GM18519 (cell line): ENCODE data around the gene PTCH1.
A peak's percentile ranks its signal among the peaks of the same experiment; 100 is the strongest.

Experiments used
- ATAC-seq: cut with Tn5 transposase; IDR thresholded peaks from one replicate; pipeline ENCODE4 v1.9.1; 2021; ENCODE audit warnings: mild to moderate bottlenecking, moderate library complexity; ENCODE audit not compliant: unreplicated experiment, low FRiP score

PTCH1 gene

DNA sequence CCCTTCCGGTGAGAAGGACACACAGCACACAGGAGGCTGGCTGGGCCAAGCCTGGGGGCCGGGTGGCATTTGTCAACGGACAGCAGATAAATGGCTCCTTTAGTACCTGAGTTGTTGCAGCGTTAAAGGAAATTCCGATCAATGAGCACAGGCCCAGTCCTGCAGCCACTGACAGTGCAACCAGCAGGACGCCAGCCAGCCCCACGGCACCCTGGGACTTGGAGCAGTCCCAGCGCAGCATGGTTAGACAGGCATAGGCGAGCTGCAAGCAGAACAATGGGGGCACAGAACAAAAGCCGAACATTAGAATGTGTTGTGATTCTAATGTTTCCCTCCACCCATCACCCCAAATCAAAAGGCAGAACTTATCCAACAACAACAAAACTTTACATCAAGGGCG, 39.3 kb downstream of the PTCH1 start:
- no peak for ATAC-seq

DNA sequence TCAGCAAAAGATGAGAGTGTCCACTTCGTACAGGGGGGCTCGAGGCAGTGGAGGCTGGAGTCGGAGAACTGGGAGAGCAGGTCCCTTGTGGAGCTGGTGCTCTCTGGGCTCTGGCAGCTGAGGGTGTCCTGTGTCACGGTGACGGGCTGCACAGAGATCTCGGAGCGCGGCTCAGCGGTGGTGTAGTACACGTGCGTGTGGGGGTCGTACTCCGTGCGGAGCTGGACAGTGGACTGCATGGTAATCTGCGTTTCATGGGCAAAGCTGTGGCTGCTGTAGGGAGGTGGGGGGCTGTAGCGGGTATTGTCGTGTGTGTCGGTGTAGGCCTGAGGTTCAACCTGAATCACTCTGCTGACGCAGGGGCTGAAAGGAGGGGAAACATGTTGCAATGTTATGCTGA, 48.0 kb downstream of the PTCH1 start:
- no peak for ATAC-seq

DNA sequence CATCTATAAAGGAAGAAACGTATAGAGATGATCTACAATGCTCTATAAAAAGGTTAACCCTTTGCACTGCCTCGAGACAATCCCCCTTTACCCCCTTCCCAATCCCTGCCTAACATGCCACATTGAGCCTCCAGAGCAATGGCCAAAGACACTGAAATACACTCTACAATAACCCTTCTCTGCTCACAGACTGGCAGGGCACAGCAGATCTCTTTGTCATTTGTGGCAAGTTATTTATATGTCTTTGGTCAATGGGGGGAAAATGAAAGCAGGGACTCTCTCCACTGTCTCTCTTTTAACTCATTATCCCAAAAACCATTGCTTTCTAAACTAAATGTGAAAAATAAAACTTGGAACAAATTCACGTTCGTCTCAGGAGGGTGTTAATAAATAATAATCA, 51.7 kb downstream of the PTCH1 start:
- no peak for ATAC-seq

DNA sequence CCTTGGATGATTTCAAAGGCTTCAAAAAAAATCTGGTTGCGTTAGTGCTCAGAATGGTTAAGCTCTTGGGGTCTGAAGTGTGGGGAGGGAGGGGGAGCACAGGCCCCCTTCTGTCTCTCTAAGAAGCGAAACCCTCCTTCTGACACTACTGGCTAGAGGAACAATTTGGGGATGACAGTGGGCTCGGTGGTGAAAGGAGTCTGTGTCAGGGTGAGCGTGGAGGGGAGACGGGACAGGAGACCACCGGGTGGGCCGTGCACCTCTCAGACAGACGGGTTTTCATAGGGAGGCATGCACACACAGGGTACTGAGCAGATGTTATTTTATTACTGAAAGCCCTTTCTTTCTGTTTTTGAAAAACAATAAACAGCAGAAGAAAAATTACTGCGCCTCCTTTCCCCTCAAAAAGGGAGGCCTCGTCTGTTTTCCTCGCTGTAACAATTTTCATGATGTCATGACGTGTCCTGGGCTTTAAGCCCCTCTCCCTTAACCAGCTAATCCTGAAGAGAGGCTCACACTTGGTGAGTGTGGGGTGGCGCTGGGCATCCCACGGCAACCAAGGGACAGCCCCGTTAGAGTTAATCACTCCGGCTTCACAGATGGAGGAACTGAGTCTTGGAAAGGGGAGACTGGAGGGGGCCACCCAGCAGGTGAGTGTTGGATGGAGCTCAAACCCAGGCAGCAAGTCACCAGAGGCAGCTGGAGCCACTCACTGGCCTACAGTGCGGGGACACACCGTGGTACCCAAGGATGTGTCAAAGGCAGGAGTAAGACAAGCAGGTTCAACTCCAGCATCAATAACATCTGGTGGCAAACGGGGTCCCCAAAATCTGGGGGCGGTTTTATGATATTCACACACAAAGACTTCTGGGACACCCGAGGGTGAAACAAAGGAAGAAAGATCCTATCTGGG, 53.4 kb downstream of the PTCH1 start:
- ATAC-seq = peak; percentile 14

DNA sequence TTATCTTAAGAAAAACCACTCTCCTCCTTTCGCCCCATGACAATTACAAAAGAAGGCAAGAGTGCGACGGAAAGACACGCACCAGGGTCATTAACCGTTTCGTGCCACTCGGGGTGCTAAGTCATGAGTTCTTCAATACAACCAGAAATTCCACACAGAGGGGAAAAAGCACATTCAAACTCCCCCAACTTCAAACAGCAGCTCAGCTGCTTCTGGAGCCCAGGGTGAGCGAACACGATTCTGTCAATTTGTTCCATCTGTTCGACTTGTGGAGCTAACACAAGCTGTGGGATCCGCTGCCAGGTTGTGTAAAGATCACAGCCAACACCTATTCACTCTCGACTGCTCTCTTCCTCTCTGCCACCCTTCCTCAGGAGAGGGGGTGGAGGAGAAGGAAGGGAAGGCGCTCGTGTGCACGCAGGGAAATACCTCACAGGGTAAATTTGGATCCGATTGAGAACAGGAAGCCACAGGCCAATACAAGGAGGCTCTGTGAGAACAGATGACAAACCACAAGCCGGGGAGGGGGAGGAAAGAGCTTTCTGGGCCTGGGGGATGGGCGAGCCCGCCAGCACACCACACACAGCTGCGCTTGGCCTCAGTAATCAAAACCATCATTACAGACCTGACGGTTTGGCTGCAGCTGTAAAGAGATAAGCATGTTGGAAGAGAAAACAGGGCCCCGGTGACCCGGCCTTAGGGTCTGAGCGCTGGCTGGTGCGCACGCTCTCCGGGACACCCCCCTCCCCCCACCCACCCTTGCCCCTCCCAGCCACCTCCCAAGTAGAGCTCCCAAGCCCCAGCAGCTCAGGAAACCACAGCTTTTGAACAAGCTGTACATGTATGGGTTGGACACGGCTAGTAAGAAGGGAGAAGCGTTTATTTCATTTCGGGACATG, 54.3 kb downstream of the PTCH1 start:
- ATAC-seq = peak; percentile 80

DNA sequence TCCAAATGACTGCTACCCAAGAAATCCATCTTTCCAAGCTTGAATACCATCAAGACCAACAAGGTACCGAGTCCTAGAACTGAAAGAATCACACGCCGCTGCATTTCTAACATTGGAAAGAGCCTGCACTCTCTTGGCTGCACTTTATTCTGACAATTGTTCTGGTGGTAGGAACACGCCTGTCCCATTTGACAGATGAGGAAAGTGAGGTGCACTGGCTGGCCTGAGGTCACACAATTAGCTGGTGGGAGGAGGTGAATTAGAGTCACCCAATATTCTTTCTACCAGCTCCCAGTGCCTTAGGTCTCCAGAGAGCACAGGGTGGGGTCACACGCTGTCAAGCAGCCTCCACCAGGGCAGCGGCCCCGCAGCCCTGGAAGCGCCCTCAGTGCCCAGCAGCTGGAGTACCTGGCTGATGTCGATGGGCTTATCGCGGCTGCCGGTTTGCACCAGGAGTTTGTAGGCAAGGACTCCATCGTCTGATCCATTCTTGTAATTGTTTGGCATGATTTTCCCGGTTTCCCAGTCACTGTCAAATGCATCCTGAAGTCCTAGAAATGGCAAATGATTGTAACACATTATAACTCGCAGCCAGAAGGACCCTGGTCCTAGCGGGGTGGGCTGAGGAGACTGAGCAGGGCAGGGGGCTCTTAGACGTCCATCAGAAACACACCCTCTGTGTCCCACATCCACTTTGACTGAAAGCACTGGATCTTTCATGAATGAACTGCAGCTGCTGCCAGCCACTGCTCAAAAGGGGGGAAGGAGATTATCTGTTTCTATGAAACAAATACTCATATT, 55.1 kb downstream of the PTCH1 start:
- ATAC-seq = no peak

DNA sequence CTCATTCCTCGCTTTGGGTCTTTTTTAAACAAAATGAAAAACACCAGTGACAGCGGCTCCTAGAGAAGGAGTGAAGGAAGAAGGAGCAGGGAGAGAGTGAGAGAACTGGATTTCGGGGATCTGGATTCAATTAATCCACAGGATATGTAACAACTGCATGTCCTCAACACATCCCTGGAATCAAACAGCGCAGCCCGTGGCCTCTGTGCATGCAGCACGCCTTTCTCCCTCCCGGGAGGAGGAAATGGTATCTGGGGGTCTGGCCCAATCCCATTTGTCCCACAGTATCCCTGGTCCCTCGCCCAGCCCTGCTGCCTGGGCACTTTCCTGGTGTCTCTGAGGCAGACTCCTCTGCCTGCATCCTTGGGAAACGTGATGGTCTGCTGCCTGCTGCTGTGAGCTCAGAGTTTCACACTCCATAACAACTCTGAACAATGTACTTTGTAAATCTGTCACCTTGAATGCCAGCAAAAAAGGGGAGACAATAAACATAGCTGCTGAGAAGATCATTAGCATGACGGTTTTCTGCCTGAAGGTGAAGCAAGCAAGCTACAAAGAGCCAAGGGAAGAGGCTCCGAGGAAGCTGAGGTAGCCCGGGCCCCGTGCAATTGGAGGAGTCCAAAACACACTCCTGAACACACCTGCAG, 56.1 kb downstream of the PTCH1 start:
- no peak for ATAC-seq

DNA sequence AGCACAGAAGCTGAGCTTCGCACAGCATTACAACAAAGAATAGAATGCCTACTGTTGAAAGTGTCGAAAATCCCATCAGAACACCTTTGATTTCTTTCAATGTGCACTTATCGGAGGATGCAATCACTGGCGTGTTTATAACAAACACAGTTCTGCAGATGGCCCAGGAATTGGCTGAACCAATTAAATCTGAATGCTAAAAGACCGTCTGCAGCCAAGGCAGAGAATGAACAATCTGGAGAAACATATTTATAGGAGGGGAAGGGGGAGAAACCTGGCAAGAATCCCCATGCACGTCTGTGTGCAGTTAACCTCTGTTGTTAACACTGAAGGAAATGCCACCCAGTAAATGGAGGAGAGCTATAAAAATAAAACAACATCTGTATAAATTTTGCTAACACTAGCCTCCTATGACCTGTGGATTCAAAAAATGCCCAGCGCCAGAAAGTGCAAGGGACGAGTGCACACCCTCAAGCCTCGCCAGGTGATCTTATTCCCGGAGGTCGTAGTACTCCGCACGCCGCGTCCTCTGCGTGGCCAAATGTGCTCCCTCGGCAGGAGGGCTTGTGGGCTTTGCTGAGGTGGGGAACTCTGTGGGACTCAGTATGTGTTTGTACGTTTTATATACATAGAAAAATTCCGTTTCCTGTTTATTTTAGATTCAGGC, 56.8 kb downstream of the PTCH1 start:
- ATAC-seq = no peak

DNA sequence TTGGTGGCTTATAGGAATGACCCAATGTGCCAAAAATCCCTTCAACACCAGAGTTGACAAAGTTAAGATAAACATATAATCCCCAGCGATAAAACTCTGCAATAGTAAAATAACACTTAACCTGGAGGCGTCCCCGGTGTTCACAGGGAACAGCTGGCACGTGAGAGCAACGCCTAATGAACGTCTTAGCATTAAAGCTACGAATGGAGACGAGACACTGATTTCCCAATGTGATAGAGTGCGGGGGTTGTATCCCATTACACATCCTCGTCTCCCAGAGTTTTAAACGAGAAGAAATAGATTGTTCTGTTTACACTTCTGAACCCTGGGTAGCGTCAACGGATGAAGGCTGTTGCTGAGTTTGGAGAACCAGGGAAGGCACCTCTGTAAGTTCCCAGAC, 57.6 kb downstream of the PTCH1 start:
- ATAC-seq = no peak

DNA sequence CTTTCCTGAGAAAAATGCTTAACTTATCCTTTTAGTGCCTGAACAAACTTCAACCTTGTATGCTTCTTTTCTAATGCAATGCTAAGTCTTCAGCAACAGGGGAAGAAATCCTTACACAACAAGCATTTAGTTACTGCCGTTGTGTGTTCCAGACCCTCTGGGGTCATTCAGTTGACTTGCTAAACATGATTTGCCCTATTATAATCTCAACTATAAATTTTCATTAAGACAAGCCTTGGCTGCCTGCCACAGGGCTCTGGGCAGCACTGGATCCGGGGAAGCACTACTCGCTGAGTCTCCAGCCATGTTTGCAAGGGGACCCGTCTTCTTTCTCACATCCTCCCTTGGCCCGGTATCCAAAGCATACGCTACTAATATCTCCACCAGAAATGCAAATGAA, 58.1 kb downstream of the PTCH1 start:
- ATAC-seq = no peak

DNA sequence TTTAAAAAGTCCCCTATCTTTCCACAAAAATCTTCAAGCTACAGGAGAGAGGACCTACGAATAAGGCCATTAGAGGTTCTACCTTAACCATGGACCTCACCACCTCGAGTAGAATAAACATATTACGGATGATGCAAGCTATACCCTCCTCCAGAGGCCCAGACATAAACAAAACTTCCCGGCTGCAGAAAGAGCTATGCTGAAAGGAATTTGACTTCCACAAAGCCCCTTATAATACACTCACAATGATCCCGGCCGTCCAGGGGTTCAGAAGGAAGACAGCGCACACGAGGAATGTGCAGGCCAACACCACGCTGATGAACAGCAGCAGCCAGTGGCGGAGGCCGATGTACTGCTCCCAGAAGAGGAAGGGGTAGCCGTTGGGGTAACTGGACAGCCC, 59.0 kb downstream of the PTCH1 start:
- ATAC-seq = no peak

DNA sequence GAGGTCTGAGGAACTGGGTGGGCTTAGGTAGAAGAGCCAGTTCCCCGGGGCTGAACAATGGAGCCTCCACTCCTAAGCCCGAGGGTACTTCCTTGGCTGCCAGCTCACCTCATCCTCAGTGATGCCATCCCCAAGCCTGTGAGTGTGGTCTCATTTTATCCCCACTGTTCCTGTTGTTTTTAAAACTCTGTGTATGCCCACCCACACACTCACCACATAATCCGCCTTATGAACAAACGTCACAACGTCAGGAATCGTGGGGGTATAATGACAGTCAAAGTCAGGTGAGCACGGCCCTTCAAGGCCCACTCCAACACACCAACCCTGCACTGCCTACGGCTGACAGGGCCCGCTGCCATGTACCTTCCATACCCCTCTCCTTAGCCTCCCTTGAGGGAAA, 61.1 kb downstream of the PTCH1 start:
- no peak for ATAC-seq

DNA sequence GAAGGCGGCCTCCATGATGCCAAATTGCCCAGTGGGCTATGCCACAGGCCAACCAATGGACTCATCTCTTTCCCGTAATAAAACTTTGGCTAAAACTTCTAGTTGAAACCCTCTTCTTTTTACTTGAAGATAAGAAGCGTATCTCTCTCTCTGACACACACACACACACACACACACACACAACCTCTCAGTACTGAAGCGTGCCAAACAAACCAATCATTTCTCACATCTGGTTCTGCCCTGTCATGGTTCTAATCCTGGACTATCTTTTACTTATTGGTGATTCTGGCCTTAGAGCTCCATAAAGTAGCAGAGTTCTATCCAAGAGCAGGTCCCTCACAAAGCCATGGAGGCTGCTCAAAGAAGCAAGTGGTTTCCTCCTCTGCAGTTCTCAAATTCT, 64.6 kb downstream of the PTCH1 start:
- no peak for ATAC-seq

DNA sequence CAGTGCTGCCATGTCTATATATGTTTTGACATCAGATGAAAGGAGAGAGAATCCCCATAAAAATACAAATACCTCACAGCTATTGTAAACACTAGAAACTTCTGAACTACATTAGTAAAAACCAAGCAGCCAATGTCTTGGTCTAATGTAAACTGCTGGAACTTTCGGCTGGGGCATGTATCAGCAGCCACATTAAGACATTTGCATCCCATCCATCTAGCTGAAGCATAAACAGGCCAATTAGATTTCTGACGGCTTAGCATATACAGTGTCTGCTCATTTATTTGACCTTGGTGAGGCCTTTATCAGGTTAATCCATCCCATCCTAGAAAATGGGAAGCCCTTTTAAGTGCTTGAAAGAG, 65.7 kb downstream of the PTCH1 start:
- no peak for ATAC-seq

DNA sequence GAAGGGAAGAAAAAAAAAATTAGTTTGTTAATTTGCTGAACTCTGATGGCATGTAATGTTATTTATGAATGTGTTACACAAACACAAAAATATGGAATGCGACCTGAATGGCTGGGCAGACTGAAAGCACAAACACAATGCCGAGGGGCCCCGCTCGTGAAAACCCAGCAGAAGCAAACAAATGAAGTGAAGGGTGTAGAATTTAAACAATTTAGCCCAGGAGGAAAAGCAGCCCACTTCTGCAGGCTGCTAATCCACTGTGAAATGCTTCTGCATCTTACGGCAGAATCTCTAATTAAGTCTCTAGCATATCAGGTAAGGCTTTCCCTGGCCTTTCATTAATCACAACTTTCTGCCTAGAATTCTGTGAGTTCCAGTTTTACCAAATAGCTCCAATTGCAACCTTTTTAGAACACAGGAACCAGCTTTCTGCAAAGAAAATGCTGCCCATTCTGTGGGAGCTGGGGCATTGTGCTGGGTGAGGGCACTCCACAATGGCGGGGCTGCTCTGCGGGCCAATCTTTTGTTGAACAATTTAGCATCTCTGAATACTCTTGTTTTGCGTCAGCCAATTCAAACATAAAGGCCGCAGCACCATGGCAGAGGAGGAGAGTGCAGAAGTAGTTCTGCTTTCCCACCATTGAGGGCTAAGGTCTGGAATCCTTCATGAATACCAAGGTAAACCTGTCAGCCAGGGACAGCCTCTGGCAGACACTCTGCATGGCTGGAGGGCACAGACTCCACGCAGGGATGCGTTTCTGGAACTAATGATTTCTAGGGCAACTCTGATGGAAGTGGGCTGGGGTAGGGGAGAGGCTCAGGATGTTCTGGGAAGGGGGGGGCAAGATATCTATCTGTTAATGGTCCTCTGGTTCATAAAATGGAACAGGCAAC, 66.4 kb downstream of the PTCH1 start:
- ATAC-seq = no peak

DNA sequence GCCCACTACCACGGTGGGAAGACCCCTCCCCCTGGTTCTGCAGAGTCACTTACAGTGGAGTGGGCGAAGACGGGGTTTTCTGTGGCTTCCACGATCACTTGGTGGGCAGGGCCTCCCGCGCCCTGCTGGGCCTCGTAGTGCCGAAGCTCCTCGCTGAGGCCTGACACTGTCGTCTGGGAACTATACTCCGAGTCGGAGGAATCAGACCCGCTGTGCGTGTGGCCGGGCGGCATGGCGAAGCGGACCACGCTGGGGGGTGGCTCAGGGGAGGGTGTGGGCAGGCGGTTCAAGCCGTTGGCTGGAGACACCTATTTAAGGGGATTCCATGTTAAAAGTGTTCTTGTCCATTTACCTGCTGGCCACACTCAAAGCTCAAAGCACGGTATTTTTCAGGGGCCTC, 67.8 kb downstream of the PTCH1 start:
- no peak for ATAC-seq

DNA sequence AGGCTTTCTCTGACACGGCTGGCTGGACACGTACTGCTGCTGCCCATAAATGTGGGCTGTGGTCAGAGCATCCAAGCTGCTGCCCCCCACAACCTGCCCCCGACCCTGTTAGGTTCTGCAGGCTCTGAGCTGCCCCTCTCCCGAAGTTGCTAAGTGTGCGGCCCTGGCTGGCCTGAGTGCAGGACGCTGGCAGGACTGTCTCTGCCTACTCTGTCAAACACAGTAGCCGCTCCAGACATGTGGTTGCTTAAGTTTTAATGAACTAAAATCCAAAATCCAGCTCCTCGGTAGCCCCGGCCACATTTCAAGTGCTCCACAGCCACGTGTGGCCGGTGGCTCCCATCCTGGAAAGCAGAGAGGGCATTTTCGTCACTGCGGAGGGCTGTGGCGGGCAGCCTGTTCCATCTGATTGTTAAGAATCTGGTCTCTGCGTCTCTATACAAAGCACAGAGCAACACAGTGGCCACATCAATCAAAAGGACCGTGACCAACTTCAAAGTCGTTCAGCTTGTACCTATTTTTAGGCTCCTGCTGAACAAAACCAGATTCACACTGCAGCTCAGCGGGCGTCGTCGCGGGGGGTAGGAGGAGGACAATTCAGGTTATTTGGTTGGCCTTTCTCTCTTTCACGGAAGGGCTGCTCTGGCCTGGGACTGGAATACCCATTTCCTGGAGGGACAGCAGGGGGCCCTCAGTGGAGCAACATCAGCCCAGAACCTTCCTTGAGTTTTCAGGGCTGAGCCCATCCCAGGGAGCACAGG, 68.9 kb downstream of the PTCH1 start:
- ATAC-seq = no peak

DNA sequence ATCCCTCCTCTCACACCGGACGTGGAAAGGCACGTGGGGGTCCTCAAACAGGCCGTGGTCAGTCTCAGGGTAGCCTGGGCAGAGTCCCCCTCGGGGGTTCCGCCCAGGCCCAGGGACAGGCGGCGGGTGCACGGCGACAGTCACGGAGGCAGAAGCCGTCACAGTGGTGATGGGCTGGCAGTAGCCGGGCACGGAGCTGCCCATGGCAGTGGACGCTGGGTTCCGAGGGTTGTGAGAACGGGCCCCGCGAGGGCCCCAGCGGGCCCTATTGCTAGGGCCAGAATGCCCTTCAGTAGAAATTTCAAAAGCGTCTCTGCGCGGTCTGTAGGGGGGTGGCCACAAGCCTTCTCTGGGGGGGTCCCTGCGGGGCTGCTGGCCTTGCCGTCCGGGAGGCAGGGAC, 69.8 kb downstream of the PTCH1 start:
- ATAC-seq = no peak
